ENCODE measurements around the gene C16orf95. TPM values are rescaled to one million over a fixed set of nuclear protein-coding genes. Genes with fewer than 3 reads are reported as not detected.
A peak's percentile ranks its signal among the peaks of the same experiment; 100 is the strongest.
"Not testable (repeated sequence)": the region's sequence is repeated elsewhere in the genome, so short reads cannot be mapped to it uniquely, and the experiment has no call there.

Gene C16orf95
- total RNA-seq, 4 donors from 2014 or later: 0.38 to 0.95 (median 0.85) TPM

GRCh38 chr16:87343753-87344050, 26.5 kb upstream of the C16orf95 start:
- intact Hi-C loops (cut with DNase I): no loop called here
- Histone ChIP-seq H3K36me3 (peaks cover 18 to 99% (median 27%) of the 10 kb centered on the region in 3 donors), H3K9me3 (no peaks in the 10 kb centered on the region), H3K4me3 (no peak overlapping the region), H3K4me1 (peaks cover 8 to 30% (median 13%) of the 10 kb centered on the region in 3 donors), H3K27ac (peak overlapping the region in 3 of 4 donors; percentile 24 to 71 (median 67)), H3K27me3 (no peaks in the 10 kb centered on the region)
- DNase-seq: no peak
- TF ChIP-seq POLR2A (IDR thresholded peaks at IDR 0.05) (no peak), CTCF (IDR thresholded peaks at IDR 0.05) (no peak)
- WGBS, 2 donors: 60 to 71% methylated on average over 1 of the region's 11 CpGs

DNA sequence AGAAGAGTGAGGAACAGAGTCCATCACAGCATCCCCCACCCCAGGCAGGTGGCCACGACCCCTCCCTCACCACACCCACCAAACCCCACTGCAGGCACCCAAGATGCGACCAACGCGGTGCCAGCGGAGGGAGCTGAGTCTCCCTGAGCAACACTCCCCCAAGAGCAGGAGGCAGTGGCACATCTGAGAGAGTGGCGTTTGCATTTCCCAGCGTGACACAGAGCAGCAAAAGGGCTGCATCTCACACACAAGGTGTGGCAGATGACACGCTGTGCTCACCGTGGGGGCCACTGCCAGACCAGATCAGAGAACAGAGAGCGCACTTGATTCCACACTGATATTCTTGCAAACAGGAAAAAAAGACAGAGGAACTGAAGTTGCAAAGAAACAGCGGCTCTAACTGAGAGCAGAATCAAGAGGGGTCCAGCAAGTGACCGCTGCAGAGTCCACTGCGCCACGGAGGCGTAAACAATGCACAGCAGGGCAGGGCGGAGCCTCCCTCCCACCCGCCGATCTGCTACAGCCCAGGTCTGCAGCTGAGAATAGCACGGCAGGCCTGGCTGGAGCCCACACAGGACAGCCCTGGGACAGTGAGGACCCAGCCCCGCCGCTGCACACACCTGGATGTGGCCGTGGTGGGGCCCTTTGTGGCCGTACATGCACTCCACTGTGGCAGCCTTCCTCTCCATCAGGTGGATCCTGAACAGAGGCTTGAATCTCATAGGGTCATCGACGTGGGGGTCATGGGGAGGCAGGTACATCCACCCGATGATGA, 26.0 kb upstream of the C16orf95 start:
- no peak for DNase-seq
- H3K36me3 ChIP-seq: peaks cover 18 to 99% (median 27%) of the 10 kb centered on the region in 3 donors
- intact Hi-C loops (cut with DNase I): no loop called here

GRCh38 chr16:87342504-87342903, 25.3 kb upstream of the C16orf95 start:
- Histone ChIP-seq H3K4me3 (no peak overlapping the region), H3K4me1 (peaks cover 8 to 30% (median 13%) of the 10 kb centered on the region in 3 donors), H3K9me3 (no peaks in the 10 kb centered on the region), H3K27ac (no peak overlapping the region), H3K36me3 (peaks cover 18 to 98% (median 27%) of the 10 kb centered on the region in 3 donors), H3K27me3 (no peaks in the 10 kb centered on the region)
- TF ChIP-seq POLR2A (IDR thresholded peaks at IDR 0.05) (no peak), CTCF (IDR thresholded peaks at IDR 0.05) (no peak)
- DNase-seq: no peak
- 92 to 95% methylated on average over 2 to 10 of the region's 20 CpGs for WGBS, 2 donors
- intact Hi-C loops (cut with DNase I): no loop called here

More for the DNA sequence above, 26.0 kb upstream of the C16orf95 start:
- 84 to 89% methylated on average over 12 to 13 of the region's 26 CpGs for WGBS, 2 donors
- TF ChIP-seq POLR2A (IDR thresholded peaks at IDR 0.05): no peak
- TF ChIP-seq CTCF (IDR thresholded peaks at IDR 0.05): no peak
- peaks cover 8 to 30% (median 13%) of the 10 kb centered on the region in 3 donors for H3K4me1 ChIP-seq
- H3K4me3 ChIP-seq: no peak overlapping the region
- no peaks in the 10 kb centered on the region for H3K27me3 ChIP-seq
- H3K9me3 ChIP-seq: no peaks in the 10 kb centered on the region
- peak overlapping the region in 1 of 4 donors; percentile 67 for H3K27ac ChIP-seq

DNA sequence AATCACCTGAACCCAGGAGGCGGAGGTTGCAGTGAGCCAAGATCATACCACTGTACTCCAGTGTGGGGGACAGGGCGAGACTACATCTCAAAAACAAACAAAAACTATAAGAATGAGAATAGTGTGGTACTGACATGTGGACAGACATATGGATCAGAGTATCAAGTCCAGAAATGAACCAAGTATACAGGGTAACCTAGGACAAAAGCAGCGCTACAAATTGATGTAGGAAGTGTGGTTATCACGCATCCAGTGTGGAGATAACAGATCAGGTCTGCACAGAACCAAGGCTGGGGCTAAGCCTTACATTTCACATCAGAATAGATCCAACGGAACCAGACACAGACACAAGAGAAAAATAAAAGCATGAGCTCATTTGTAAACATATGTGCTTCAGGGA, 23.0 kb upstream of the C16orf95 start:
- Histone ChIP-seq H3K27me3 (no peaks in the 10 kb centered on the region), H3K27ac (no peak overlapping the region), H3K4me3 (no peak overlapping the region), H3K4me1 (peaks cover under 1 to 19% (median 4%) of the 10 kb centered on the region in 3 donors), H3K9me3 (no peaks in the 10 kb centered on the region), H3K36me3 (peaks cover 29 to 96% (median 32%) of the 10 kb centered on the region in 3 donors)
- TF ChIP-seq CTCF (IDR thresholded peaks at IDR 0.05): no peak
- no peak for TF ChIP-seq POLR2A (IDR thresholded peaks at IDR 0.05)
- intact Hi-C loops (cut with DNase I): no loop called here
- DNase-seq: no peak
- WGBS, 2 donors: 94 to 99% methylated on average over 5 of the region's 5 CpGs

DNA sequence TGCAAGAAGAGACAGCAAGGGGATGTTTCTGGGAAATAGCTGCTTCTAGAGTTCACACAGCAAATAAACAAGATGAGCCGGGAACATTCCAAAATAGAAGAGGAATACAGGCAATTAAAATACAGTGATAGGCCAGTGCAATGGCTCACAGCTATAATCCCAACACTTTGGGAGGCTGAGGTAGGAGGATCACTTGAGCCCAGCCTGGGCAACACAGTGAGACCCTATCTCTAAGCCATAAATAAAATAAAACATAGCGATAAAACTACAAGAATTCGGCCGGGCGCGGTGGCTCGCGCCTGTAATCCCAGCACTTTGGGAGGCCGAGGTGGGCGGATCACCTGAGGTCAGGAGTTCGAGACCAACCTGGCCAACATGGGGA, 22.5 kb upstream of the C16orf95 start:
- H3K27ac ChIP-seq; intact Hi-C loops (cut with DNase I); H3K4me3 ChIP-seq; DNase-seq; H3K9me3 ChIP-seq; H3K27me3 ChIP-seq: not testable (repeated sequence)
- Histone ChIP-seq H3K4me1 (peaks cover 0 to 14% (median under 1%) of the 10 kb centered on the region in 3 donors), H3K36me3 (peaks cover 34 to 96% (median 37%) of the 10 kb centered on the region in 3 donors)
- 93 to 95% methylated on average over 11 of the region's 11 CpGs for WGBS, 2 donors
